GM21381 (cell line): ENCODE results near the gene MARCHF3.
"Not testable (repeated sequence)": the region's sequence is repeated elsewhere in the genome, so short reads cannot be mapped to it uniquely, and the experiment has no call there.

Experiments used
- ATAC-seq: cut with Tn5 transposase; IDR thresholded peaks from one replicate; pipeline ENCODE4 v1.9.1; 2021; ENCODE audit warnings: mild to moderate bottlenecking, moderate library complexity; ENCODE audit not compliant: unreplicated experiment

The MARCHF3 gene

GRCh38 chr5:126921241-126922091 is 108.9 kb downstream of the MARCHF3 start:
- no peak for ATAC-seq

GRCh38 chr5:126920291-126920690 is 110.1 kb downstream of the MARCHF3 start:
- ATAC-seq = no peak

GRCh38 chr5:126919566-126919965 is 110.8 kb downstream of the MARCHF3 start:
- ATAC-seq = no peak

DNA sequence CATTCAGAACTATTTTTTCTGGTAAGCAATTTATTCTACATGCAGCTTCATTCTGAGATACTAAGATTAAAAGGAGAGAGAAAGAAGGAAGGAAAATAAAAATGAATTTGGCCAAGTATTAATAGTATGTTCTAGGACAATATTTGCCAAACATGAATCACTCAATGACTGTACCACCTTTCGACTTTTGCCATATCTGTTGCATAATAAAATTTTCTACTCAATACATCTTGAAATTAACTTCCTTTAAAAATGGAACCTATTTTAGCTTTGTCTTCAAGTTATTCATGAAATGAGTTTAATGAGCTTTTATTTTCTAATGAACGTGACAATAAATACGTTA is 111.8 kb downstream of the MARCHF3 start:
- ATAC-seq = no peak

DNA sequence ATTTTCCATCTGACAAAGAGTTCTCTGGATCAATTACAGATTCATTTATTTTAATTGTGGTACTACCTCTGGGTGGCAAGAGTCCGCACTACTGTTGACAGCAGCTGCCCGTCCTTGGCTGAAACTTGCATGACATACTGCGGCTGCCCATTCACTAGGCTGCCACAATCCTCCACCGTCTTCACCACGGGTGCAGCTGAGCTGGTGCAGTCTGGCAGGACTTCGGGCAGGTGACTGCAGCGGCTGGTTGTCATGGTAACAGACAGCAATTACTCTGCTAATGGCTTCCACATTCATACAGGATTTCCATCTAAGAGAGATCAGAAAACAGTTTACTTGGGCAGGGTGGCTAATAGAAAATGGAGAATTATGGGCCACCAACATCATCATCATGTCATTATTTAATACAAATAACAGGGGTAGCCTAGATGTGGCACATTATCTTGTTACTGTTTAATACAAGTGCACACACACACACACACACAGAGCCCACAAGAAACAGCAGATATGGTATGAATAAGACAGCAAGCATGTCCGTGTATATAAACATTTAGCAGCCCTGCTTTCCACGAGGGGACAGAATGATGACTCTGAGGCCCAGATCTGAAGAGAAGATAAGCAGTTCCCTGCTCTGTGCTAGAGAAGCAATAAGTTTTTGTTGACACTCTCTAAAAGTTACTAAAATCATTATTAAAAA is 112.3 kb downstream of the MARCHF3 start:
- ATAC-seq = no peak

GRCh38 chr5:126915496-126915895 is 114.9 kb downstream of the MARCHF3 start:
- no peak for ATAC-seq

DNA sequence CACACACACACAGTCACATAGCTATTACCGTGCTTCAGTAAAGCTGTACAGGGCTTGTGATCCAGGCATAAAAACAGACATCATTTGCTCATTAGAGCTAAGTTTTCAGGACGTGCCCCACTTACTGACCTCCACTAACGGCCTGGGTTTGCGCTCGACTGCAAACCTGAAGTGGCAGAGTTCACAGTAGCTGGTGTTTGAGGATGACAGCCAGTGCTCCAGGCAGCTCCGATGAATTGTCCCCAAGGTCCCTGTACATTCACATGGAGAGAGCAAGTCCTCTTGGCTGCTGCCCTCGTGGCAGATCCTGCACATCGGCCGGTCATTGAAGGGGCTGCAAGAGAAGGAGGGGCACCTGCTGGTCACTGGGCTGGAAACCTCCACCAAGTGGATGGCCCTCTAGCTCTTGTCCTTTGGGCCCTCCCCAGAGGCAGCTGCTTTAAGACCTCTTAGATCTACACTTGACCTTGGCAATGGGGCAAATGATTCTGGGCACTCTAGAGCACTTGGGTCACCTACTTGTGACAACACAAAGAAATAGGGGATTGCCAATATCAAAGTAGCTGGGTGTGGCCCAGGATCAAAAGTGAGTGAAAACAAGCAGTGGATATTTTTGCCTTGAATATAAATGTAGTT is 115.4 kb downstream of the MARCHF3 start:
- ATAC-seq = no peak

- no peak for ATAC-seq
Observed at GRCh38 chr5:126912616-126913200, 117.7 kb downstream of the MARCHF3 start.

DNA sequence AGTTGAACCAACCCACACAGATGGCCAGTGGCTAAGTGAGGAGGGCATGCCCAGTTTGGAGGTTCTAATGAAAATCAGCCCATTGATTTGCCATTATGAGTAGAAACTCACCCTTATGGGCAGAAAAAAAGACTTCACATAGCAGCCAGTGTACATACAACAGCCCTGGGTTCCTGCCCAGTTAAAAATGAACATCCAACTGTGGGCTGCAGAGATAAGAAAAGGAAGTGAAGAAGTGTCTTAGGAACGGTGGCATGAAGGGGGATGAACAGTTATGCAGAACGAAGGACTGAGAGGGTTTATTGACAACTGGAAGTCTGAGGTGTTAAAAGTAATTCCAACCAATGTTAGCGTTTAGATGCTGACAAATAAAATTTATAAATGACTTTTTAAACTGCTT is 118.4 kb downstream of the MARCHF3 start:
- no peak for ATAC-seq

DNA sequence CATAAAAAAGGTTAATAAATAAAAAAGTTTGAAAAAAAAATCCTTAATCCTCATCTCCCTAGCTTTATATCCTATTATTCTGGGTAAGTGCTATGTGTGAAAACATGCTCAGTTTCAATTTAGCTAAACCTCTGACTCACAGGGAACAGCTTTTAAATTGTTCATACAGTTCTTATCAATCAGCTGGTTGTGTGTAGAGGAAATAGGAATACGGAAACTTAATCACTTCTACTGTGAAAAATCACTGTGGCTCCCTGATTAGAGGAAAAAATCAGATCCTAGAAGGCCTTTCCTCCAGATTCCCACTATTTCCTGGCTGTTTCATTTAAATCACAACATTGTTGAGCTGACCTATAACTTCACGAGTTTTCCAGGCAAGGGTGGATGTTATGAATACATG is 120.5 kb downstream of the MARCHF3 start:
- no peak for ATAC-seq

GRCh38 chr5:126904407-126904806 is 126.0 kb downstream of the MARCHF3 start:
- ATAC-seq = not testable (repeated sequence)

GRCh38 chr5:126900796-126901195 is 129.6 kb downstream of the MARCHF3 start:
- no peak for ATAC-seq

DNA sequence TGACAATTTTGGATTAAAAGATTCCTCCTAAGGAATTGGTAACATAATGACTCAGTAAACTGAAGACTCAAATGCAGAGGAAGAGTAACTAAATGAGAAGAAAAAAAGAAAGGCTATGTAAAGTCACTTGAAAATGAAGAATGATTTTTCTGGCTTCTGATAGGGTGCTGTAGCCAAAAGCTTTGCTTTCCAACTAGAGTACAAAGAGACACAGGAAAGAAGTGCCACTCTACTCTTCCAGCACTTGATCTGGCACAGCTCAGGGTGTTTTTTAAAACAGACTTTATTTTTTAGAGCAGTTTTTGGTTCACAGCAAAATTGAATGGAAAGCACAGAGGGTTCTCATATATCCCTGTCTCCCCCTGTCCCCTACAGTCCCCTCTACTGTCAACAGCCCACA is 130.9 kb downstream of the MARCHF3 start:
- no peak for ATAC-seq

GRCh38 chr5:126897851-126898630 is 132.3 kb downstream of the MARCHF3 start:
- no peak for ATAC-seq

DNA sequence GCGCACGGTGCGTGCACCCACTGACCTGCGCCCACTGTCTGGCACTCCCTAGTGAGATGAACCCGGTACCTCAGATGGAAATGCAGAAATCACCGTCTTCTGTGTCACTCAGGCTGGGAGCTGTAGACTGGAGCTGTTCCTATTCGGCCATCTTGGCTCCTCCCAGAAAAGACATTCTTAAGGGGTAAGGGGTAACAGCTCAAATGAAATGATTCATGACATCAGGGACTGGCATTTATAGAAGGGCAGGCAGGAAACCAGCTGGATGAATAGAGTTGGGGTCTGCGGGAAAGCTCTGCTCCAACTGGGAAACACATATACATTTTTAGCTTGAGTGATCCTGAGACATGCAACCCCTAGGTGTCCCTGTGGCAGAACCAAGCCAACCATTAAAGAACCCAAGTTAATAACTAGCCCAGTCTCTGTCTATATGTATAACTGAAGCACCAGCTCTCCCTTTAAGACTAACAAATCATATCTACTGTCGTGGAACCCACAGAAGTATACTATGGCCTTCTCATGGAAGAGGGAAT is 134.1 kb downstream of the MARCHF3 start:
- no peak for ATAC-seq

DNA sequence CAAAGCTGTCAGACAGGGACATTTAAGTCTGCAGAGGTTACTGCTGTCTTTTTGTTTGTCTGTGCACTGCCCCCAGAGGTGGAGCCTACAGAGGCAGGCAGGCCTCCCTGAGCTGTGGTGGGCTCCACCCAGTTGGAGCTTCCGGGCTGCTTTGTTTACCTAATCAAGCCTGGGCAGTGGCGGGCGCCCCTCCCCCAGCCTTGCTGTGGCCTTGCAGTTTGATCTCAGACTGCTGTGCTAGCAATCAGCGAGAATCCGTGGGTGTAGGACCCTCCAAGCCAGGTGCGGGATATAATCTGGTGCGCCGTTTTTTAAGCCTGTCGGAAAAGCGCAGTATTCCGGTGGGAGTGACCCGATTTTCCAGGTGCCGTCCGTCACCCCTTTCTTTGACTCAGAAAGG is 134.6 kb downstream of the MARCHF3 start:
- not testable (repeated sequence) for ATAC-seq

DNA sequence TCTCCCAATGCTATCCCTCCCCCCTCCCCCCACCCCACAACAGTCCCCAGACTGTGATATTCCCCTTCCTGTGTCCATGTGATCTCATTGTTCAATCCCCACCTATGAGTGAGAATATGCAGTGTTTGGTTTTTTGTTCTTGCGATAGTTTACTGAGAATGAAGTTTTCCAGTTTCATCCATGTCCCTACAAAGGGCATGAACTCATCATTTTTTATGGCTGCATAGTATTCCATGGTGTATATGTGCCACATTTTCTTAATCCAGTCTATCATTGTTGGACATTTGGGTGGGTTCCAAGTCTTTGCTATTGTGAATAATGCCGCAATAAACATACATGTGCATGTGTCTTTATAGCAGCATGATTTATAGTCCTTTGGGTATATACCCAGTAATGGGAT is 139.9 kb downstream of the MARCHF3 start:
- ATAC-seq = not testable (repeated sequence)

- no peak for ATAC-seq
Observed at GRCh38 chr5:126888175-126888574, 142.2 kb downstream of the MARCHF3 start.

DNA sequence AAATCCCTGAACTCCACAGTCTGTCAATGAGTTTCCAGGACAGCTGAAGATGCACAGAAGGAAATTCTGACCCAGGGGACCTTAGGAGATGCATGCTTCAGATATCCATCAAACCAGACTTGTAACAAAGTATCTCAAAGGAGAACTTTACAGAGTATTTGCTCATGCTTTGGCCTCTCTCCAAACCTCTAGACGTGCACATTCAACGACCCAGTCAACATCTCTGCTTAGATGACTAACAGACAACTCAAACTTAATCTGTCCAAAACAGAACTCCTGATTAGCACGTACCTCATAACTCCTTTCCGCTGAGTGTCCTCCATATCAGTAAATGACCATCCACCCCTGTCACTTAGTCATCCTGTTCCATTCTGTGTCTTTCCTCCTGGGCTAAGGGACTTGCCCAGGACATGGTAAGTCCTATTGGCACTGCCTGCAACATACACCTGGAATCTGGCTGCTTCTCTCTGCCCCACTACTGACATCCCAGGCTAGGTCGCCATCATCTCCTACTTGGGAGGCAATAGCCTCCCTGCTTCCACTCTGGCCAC is 146.0 kb downstream of the MARCHF3 start:
- no peak for ATAC-seq

DNA sequence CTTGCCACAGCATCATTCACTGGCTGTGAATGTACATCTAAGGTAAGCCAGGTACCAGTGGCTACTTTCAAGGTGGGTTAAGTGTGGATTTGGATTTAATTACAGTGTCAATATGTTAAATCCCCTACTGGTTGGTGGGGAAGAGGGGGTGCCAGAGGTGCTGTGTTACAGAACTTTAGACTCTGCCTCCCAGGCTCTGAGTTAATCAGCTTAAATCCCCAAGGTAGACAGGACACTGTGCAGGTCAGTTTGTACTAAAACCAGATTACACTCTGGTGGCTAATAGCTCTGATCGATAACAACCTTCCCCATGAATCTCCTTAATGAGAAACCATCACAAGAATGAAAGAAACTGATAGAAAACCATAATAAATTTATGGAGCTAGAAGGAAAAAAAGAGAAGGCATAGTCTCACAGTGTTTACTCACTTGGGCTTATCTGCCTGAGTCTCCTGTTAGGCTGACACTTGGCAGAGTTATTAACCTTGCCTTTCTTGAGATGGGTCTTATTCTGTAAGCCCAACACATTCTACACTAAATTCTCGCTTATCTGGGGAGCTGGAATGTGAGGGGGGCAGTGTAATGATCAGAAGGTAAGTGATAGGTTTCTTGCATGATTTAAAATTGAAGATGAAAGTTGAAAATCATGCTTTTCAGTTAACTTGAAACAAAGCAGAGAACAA is 146.7 kb downstream of the MARCHF3 start:
- ATAC-seq = no peak
